ENCODE measurements around the gene SEMA5A. TPM values are rescaled to one million over a fixed set of nuclear protein-coding genes. Genes with fewer than 3 reads are reported as not detected.

Gene SEMA5A
- total RNA-seq, 2 donors from 2014 or later = 13.3 to 17.6 TPM

DNA sequence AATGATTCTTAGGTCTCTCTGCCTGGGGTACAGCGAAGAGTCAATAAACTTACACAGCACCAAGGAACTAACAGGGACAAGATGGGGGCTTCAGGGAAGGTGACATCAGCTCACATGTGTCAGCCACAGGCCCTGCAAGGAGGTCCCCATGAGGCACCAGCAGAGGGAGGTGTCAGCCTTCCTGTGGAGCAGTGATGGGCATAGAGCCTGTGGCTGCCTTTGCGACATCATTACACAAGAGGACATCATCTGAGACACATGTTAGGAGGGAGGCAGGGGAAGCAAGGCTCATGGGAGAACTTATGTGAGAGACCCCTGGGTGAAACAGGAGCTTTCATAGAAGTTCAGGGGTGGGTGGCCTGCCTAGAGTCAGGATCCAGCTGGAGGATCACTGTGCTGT, 389.6 kb downstream of the SEMA5A start:
- TF ChIP-seq, protein P1, sequence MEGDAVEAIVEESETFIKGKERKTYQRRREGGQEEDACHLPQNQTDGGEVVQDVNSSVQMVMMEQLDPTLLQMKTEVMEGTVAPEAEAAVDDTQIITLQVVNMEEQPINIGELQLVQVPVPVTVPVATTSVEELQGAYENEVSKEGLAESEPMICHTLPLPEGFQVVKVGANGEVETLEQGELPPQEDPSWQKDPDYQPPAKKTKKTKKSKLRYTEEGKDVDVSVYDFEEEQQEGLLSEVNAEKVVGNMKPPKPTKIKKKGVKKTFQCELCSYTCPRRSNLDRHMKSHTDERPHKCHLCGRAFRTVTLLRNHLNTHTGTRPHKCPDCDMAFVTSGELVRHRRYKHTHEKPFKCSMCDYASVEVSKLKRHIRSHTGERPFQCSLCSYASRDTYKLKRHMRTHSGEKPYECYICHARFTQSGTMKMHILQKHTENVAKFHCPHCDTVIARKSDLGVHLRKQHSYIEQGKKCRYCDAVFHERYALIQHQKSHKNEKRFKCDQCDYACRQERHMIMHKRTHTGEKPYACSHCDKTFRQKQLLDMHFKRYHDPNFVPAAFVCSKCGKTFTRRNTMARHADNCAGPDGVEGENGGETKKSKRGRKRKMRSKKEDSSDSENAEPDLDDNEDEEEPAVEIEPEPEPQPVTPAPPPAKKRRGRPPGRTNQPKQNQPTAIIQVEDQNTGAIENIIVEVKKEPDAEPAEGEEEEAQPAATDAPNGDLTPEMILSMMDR (IDR thresholded peaks at IDR 0.05) = peak; percentile 39
- ATAC-seq (ENCODE audit: insufficient number of reproducible peaks, low FRiP score, low read depth) = no peak

DNA sequence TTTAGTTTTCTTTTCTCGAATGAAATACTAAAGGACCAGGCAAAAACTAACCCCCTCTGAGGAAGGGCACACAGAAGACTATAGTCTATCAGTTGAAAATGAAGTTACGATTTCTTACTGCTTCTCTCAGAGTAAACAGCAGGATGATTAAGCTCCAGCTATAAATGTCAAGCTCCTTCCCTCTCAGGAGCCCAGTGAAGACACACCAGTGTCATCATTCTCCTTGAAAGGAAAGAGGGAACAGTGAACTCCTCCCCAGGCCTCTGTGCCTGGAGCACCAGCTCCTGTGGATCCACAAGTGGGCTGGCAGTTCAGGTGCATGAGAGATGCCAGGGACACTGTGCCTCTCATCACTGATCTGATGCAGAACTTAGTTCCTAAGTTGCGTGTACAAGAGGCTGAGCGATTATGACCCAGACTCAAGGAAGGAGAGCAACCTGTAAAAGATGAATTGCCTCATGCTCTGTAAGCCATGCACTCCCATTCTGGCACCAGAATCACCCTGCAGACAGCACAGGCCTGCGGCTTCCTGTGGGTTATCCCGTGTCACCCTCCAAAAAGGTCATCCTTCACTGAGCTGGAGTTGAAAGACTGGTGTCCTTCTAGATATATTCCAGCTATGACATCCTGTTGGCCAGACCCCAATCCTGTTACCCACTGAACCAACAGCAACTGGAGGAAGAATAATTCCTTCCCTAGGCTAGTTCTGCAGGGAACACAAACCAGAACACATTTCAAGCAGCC, 394.0 kb downstream of the SEMA5A start:
- Histone ChIP-seq H3K36me3 (no peaks in the 10 kb centered on the region), H3K9me3 (no peaks in the 10 kb centered on the region), H3K4me3 (no peak overlapping the region), H3K4me1 (ENCODE audit: control insufficient read depth in 1 of 2, low read depth in 2 of 2) (no peaks in the 10 kb centered on the region), H3K27me3 (replicated peaks; ENCODE audit: insufficient read depth) (no peaks in the 10 kb centered on the region), H3K27ac (no peak overlapping the region)
- no peak for DNase-seq (ENCODE audit: low spot score)
- no peak for ATAC-seq (ENCODE audit: insufficient number of reproducible peaks, low FRiP score, low read depth)
- TF ChIP-seq, protein P1 (IDR thresholded peaks at IDR 0.05) = no peak

More for the DNA sequence above, 389.6 kb downstream of the SEMA5A start:
- no peaks in the 10 kb centered on the region for H3K27me3 ChIP-seq (replicated peaks; ENCODE audit: insufficient read depth)
- no peak for DNase-seq (ENCODE audit: low spot score)
- no peaks in the 10 kb centered on the region for H3K4me1 ChIP-seq (ENCODE audit: control insufficient read depth in 1 of 2, low read depth in 2 of 2)
- no peak overlapping the region for H3K27ac ChIP-seq
- H3K9me3 ChIP-seq = no peaks in the 10 kb centered on the region
- no peak overlapping the region for H3K4me3 ChIP-seq
- H3K36me3 ChIP-seq = no peaks in the 10 kb centered on the region

DNA sequence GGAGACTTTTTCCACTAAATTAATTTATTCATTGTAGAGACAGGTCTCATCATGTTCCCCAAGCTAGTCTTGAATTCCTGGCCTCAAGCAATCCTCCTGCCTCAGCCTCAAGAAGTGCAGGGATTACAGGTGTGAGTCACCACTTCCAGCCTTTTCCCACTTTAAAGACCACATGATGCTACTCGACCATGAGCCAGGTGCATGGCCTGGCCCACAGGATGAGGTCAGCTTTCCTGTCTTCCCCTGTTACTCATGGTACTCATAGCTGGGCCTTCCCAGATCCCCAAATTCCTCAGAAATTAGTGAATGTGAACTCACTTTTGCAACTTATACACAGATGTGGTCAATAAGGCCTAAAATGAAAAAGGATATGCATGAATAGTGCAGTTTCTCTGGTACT, 395.9 kb downstream of the SEMA5A start:
- no peak for ATAC-seq (ENCODE audit: insufficient number of reproducible peaks, low FRiP score, low read depth)
- no peaks in the 10 kb centered on the region for H3K9me3 ChIP-seq
- no peaks in the 10 kb centered on the region for H3K36me3 ChIP-seq
- no peak overlapping the region for H3K4me3 ChIP-seq
- TF ChIP-seq, protein P1 (IDR thresholded peaks at IDR 0.05) = no peak
- H3K27me3 ChIP-seq (replicated peaks; ENCODE audit: insufficient read depth) = no peaks in the 10 kb centered on the region
- H3K4me1 ChIP-seq (ENCODE audit: control insufficient read depth in 1 of 2, low read depth in 2 of 2) = no peaks in the 10 kb centered on the region
- no peak overlapping the region for H3K27ac ChIP-seq
- no peak for DNase-seq (ENCODE audit: low spot score)

DNA sequence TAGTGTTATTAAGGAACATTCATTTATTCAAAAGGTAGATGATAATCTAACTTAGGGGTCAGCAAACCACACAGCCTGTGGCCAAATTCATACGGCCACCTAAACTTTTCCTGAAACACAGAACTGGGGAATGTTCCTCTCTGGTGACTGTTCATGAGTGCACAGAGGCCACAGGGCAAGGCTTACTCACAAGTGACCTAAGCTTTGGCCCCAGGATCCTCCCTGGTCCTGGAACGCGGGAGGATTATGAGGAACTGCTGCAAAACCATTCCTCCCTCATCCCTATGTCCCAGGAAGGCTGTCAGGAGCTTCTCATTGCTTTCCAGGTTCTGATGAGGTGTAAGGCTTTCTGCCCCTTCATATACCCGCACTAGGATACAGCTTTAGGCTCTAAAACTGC, 397.6 kb downstream of the SEMA5A start:
- ATAC-seq (ENCODE audit: insufficient number of reproducible peaks, low FRiP score, low read depth) = no peak
- TF ChIP-seq, protein P1 (IDR thresholded peaks at IDR 0.05) = no peak

DNA sequence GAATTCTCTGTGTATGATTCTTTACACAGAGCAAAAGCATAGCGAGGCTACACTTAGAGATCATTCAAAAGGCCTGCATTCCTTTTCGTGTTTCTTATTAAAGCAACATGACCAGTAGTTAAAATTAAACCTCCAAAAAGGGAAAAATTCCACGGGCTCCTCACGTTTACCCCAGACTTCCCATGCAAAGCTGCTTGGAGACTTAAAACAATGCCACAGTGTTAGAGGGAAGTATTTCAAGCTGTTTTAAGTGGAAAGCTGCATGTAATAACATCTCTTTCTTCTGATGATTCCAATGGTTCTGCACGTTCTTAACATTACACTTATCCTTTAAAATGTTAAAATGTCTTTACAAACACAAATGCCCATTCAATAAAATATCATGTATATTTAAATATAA, 405.2 kb downstream of the SEMA5A start:
- ATAC-seq (ENCODE audit: insufficient number of reproducible peaks, low FRiP score, low read depth) = no peak
- H3K36me3 ChIP-seq = no peaks in the 10 kb centered on the region

More for the DNA sequence above, 397.6 kb downstream of the SEMA5A start:
- no peak for DNase-seq (ENCODE audit: low spot score)
- Histone ChIP-seq H3K27me3 (replicated peaks; ENCODE audit: insufficient read depth) (no peaks in the 10 kb centered on the region), H3K27ac (no peak overlapping the region), H3K4me1 (ENCODE audit: control insufficient read depth in 1 of 2, low read depth in 2 of 2) (no peaks in the 10 kb centered on the region), H3K4me3 (no peak overlapping the region), H3K9me3 (no peaks in the 10 kb centered on the region), H3K36me3 (no peaks in the 10 kb centered on the region)

More for the DNA sequence above, 405.2 kb downstream of the SEMA5A start:
- TF ChIP-seq, protein P1 (IDR thresholded peaks at IDR 0.05) = no peak
- Histone ChIP-seq H3K27ac (no peak overlapping the region), H3K9me3 (no peaks in the 10 kb centered on the region), H3K4me3 (no peak overlapping the region), H3K27me3 (replicated peaks; ENCODE audit: insufficient read depth) (no peaks in the 10 kb centered on the region), H3K4me1 (ENCODE audit: control insufficient read depth in 1 of 2, low read depth in 2 of 2) (no peaks in the 10 kb centered on the region)
- DNase-seq (ENCODE audit: low spot score) = no peak
